Stromal cell of bone marrow (primary cell): ENCODE results near the gene OSTM1.

Source experiments
- DNase-seq: peaks from one replicate; pipeline ENCODE4 v3.0.0-alpha.2; 2012; ENCODE audit warnings: low read depth

OSTM1 gene

GRCh38 chr6:108100003-108100402, 25.5 kb upstream of the OSTM1 start:
- DNase-seq: no peak

GRCh38 chr6:108097882-108098281, 23.3 kb upstream of the OSTM1 start:
- no peak for DNase-seq

GRCh38 chr6:108093781-108094300, 19.3 kb upstream of the OSTM1 start:
- DNase-seq: no peak

GRCh38 chr6:108091288-108091687, 16.7 kb upstream of the OSTM1 start:
- no peak for DNase-seq

GRCh38 chr6:108083349-108083748, 8.8 kb upstream of the OSTM1 start:
- DNase-seq: no peak

- DNase-seq: no peak
Observed at GRCh38 chr6:108082539-108082938, 8.0 kb upstream of the OSTM1 start.

- no peak for DNase-seq
Observed at GRCh38 chr6:108080010-108080780, 5.7 kb upstream of the OSTM1 start.

GRCh38 chr6:108078191-108078590, 3.6 kb upstream of the OSTM1 start:
- DNase-seq: no peak

- no peak for DNase-seq
Observed at GRCh38 chr6:108074057-108074358, 533 bp downstream of the OSTM1 start.

GRCh38 chr6:108071736-108072276, 2.7 kb downstream of the OSTM1 start:
- DNase-seq: no peak

GRCh38 chr6:108068618-108069017, 5.9 kb downstream of the OSTM1 start:
- DNase-seq: no peak

GRCh38 chr6:108068182-108068581, 6.4 kb downstream of the OSTM1 start:
- no peak for DNase-seq

- no peak for DNase-seq
Observed at GRCh38 chr6:108052706-108053105, 21.8 kb downstream of the OSTM1 start.

GRCh38 chr6:108051481-108051880, 23.1 kb downstream of the OSTM1 start:
- DNase-seq: no peak

- DNase-seq: no peak
Observed at GRCh38 chr6:108039681-108040080, 34.9 kb downstream of the OSTM1 start.

GRCh38 chr6:108036884-108037283, 37.7 kb downstream of the OSTM1 start:
- DNase-seq: no peak

GRCh38 chr6:108031968-108032367, 42.6 kb downstream of the OSTM1 start:
- DNase-seq: no peak

GRCh38 chr6:108030211-108030610, 44.3 kb downstream of the OSTM1 start:
- no peak for DNase-seq

GRCh38 chr6:108029226-108029921, 45.2 kb downstream of the OSTM1 start:
- no peak for DNase-seq

GRCh38 chr6:108027594-108027993, 46.9 kb downstream of the OSTM1 start:
- DNase-seq: no peak

- no peak for DNase-seq
Observed at GRCh38 chr6:108027056-108027455, 47.5 kb downstream of the OSTM1 start.

GRCh38 chr6:108024427-108025073, 50.0 kb downstream of the OSTM1 start:
- no peak for DNase-seq
